K562 (cell line): ENCODE measurements around the gene ACADVL. TPM values are rescaled to one million over a fixed set of nuclear protein-coding genes. Genes with fewer than 3 reads are reported as not detected.

Source experiments
- MYBL2 ChIP-seq, 2 experiments: fragments of 450-650 bp in 1 of 2; sonication (generic) in 1 of 2; formaldehyde crosslinking in 1 of 2; IDR thresholded peaks; 2 replicates each; pipeline versions ENCODE4 v1.6.1 to v1.8.1; 2017 to 2022; ENCODE audit warnings: borderline replicate concordance in 1 of 2, inconsistent platforms in 1 of 2, low read depth in 1 of 2, mild to moderate bottlenecking in 1 of 2, missing genetic modification reagents in 1 of 2, moderate library complexity in 1 of 2
- SNRNP70 ChIP-seq: fragments of 200-400 bp; formaldehyde crosslinking; optimal IDR thresholded peaks from 2 replicates; pipeline ENCODE3; 2017; ENCODE audit warnings: low read depth, low read length
- ZFPM2 ChIP-seq: fragments of 250-450 bp; sonication (Bioruptor Pico); IDR thresholded peaks from 2 replicates; pipeline ENCODE4 v1.5.1; 2022; ENCODE audit warnings: mild to moderate bottlenecking
- ZNF133 ChIP-seq: fragments of 250-450 bp; sonication (Bioruptor Pico); IDR thresholded peaks from 2 replicates; pipeline ENCODE4 v1.4.0; 2020; ENCODE audit warnings: mild to moderate bottlenecking
- polyA plus RNA-seq, 8 experiments: library from polyadenylated mRNA; depleted of rRNA in 4 of 8; stranded (reverse) in 5 of 8; unstranded in 3 of 8; fragments of >200 nt; fragmentation: Nextera tagmentation in 2 of 8; fragmentation: Illumina TruSeq in 1 of 8; extraction: Ambion mirVana in 2 of 8; extraction: Trizol in 1 of 8; gene quantifications; 2 replicates each; pipeline versions ENCODE4 v1.2.1 to v1.2.3, GENCODE V29; 2011 to 2014; ENCODE audit warnings: inconsistent platforms in 1 of 8, missing spikeins in 1 of 8
- total RNA-seq, 7 experiments: library from RNA; depleted of rRNA in 6 of 7; stranded (reverse); fragments of >200 nt in 6 of 7; fragmentation: Illumina TruSeq in 2 of 7; extraction: Trizol in 2 of 7; gene quantifications; 2 replicates each; pipeline versions ENCODE4 v1.2.1 to v1.2.3, GENCODE V29; 2011 to 2021; ENCODE audit warnings: low replicate concordance in 1 of 7
- TF ChIP-seq, protein P1 (sequence below): sonication (generic); formaldehyde crosslinking; IDR thresholded peaks from 2 replicates; pipeline ENCODE4 v1.8.0; 2023; ENCODE audit warnings: missing genetic modification reagents, mild to moderate bottlenecking, borderline replicate concordance
- TF ChIP-seq, protein P2 (sequence below): fragments of 450-650 bp; IDR thresholded peaks from 2 replicates; pipeline ENCODE4 v1.6.1; 2016; ENCODE audit warnings: low read depth
- TF ChIP-seq, protein P3 (sequence below), 2 experiments: fragments of 250-450 bp in 1 of 2; fragments of 450-650 bp in 1 of 2; sonication (Bioruptor Pico) in 1 of 2; IDR thresholded peaks; 2 replicates each; pipeline versions ENCODE4 v1.6.1 to v1.8.0; 2016 to 2021; ENCODE audit warnings: mild to moderate bottlenecking in 2 of 2, moderate library complexity in 2 of 2, missing compliant biosample characterization in 1 of 2, missing genetic modification characterization in 1 of 2
- TF ChIP-seq, protein P4 (sequence below): fragments of 450-650 bp; formaldehyde crosslinking; IDR thresholded peaks from 2 replicates; pipeline ENCODE4 v1.4.0; 2020; ENCODE audit warnings: mild to moderate bottlenecking

The ACADVL gene
- total and polyA plus RNA-seq, 9 of the 15 experiments (the other 6 are each of a cell fraction or from before 2014, with no cell fraction given), result 25.5 to 449 (median 214) TPM

DNA sequence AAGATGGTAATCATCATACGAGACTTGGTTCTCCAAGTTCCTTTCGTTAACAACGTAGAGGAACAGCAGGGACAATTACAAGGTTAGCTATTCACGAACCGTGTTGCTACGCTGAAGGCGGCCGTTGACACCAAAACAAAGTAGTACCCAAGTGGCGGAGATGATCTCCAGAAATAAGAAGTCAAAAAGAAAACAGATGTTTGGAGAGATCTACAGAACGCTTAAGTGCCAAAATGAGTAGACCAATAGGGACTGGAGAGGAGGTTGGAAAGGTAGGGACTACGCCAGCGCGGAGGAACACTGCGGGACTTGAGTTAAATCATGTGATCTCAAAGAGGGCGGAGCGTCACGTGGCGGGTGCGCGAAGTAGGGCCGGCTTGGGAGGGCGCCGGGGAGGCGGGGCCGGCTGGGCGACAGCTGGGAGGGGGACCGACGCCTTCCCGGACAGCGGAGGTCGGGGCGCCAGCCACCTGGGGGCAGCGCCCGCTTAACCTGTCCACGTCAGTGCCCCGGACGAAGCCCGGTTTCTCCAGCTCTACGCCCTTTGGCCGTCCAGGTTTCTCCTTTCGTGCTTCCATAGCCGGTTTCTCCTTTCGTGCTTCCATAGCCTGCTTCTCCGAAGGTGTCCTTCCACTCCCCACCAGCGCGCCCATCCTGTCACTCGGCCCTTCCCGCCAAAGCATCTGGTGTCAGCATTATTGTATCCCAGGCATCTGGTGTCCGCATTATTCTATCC, 23.1 kb downstream of the ACADVL start (continued):
- TF ChIP-seq, protein P1, sequence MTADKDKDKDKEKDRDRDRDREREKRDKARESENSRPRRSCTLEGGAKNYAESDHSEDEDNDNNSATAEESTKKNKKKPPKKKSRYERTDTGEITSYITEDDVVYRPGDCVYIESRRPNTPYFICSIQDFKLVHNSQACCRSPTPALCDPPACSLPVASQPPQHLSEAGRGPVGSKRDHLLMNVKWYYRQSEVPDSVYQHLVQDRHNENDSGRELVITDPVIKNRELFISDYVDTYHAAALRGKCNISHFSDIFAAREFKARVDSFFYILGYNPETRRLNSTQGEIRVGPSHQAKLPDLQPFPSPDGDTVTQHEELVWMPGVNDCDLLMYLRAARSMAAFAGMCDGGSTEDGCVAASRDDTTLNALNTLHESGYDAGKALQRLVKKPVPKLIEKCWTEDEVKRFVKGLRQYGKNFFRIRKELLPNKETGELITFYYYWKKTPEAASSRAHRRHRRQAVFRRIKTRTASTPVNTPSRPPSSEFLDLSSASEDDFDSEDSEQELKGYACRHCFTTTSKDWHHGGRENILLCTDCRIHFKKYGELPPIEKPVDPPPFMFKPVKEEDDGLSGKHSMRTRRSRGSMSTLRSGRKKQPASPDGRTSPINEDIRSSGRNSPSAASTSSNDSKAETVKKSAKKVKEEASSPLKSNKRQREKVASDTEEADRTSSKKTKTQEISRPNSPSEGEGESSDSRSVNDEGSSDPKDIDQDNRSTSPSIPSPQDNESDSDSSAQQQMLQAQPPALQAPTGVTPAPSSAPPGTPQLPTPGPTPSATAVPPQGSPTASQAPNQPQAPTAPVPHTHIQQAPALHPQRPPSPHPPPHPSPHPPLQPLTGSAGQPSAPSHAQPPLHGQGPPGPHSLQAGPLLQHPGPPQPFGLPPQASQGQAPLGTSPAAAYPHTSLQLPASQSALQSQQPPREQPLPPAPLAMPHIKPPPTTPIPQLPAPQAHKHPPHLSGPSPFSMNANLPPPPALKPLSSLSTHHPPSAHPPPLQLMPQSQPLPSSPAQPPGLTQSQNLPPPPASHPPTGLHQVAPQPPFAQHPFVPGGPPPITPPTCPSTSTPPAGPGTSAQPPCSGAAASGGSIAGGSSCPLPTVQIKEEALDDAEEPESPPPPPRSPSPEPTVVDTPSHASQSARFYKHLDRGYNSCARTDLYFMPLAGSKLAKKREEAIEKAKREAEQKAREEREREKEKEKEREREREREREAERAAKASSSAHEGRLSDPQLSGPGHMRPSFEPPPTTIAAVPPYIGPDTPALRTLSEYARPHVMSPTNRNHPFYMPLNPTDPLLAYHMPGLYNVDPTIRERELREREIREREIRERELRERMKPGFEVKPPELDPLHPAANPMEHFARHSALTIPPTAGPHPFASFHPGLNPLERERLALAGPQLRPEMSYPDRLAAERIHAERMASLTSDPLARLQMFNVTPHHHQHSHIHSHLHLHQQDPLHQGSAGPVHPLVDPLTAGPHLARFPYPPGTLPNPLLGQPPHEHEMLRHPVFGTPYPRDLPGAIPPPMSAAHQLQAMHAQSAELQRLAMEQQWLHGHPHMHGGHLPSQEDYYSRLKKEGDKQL (CRISPR knock-in tag), result no peak
- TF ChIP-seq MYBL2 (IDR thresholded peaks at IDR 0.05; ENCODE audit: low read depth) (peak; percentile 54), MYBL2 (CRISPR knock-in tag; IDR thresholded peaks at IDR 0.05; ENCODE audit: borderline replicate concordance) (no peak), ZFPM2 (CRISPR knock-in tag) (no peak), ZNF133 (CRISPR knock-in tag) (no peak), SNRNP70 (no peak)
- TF ChIP-seq, protein P2, sequence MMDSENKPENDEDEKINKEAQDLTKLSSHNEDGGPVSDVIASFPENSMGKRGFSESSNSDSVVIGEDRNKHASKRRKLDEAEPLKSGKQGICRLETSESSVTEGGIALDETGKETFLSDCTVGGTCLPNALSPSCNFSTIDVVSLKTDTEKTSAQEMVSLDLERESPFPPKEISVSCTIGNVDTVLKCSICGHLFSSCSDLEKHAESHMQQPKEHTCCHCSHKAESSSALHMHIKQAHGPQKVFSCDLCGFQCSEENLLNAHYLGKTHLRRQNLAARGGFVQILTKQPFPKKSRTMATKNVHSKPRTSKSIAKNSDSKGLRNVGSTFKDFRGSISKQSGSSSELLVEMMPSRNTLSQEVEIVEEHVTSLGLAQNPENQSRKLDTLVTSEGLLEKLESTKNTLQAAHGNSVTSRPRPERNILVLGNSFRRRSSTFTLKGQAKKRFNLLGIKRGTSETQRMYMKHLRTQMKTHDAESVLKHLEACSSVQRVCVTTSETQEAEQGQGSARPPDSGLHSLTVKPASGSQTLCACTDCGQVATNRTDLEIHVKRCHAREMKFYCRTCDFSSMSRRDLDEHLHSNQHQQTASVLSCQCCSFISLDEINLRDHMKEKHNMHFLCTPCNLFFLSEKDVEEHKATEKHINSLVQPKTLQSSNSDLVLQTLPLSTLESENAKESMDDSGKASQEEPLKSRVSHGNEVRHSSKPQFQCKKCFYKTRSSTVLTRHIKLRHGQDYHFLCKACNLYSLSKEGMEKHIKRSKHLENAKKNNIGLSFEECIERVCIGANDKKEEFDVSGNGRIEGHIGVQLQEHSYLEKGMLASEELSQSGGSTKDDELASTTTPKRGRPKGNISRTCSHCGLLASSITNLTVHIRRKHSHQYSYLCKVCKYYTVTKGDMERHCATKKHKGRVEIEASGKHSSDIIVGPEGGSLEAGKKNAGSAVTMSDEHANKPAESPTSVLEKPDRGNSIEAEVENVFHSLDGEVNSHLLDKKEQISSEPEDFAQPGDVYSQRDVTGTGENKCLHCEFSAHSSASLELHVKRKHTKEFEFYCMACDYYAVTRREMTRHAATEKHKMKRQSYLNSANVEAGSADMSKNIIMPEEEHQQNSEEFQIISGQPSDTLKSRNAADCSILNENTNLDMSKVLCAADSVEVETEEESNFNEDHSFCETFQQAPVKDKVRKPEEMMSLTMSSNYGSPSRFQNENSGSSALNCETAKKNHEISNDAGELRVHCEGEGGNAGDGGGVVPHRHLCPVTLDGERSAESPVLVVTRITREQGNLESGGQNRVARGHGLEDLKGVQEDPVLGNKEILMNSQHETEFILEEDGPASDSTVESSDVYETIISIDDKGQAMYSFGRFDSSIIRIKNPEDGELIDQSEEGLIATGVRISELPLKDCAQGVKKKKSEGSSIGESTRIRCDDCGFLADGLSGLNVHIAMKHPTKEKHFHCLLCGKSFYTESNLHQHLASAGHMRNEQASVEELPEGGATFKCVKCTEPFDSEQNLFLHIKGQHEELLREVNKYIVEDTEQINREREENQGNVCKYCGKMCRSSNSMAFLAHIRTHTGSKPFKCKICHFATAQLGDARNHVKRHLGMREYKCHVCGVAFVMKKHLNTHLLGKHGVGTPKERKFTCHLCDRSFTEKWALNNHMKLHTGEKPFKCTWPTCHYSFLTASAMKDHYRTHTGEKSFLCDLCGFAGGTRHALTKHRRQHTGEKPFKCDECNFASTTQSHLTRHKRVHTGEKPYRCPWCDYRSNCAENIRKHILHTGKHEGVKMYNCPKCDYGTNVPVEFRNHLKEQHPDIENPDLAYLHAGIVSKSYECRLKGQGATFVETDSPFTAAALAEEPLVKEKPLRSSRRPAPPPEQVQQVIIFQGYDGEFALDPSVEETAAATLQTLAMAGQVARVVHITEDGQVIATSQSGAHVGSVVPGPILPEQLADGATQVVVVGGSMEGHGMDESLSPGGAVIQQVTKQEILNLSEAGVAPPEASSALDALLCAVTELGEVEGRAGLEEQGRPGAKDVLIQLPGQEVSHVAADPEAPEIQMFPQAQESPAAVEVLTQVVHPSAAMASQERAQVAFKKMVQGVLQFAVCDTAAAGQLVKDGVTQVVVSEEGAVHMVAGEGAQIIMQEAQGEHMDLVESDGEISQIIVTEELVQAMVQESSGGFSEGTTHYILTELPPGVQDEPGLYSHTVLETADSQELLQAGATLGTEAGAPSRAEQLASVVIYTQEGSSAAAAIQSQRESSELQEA, result no peak
- TF ChIP-seq, protein P3, sequence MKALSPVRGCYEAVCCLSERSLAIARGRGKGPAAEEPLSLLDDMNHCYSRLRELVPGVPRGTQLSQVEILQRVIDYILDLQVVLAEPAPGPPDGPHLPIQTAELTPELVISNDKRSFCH (CRISPR knock-in tag; IDR thresholded peaks at IDR 0.05), result no peak
- TF ChIP-seq, protein P3 (tag; IDR thresholded peaks at IDR 0.05), result no peak
- TF ChIP-seq, protein P4, sequence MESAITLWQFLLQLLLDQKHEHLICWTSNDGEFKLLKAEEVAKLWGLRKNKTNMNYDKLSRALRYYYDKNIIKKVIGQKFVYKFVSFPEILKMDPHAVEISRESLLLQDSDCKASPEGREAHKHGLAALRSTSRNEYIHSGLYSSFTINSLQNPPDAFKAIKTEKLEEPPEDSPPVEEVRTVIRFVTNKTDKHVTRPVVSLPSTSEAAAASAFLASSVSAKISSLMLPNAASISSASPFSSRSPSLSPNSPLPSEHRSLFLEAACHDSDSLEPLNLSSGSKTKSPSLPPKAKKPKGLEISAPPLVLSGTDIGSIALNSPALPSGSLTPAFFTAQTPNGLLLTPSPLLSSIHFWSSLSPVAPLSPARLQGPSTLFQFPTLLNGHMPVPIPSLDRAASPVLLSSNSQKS (CRISPR knock-in tag), result no peak
